ENCODE measurements around the gene OPA3. TPM values are rescaled to one million over a fixed set of nuclear protein-coding genes. Genes with fewer than 3 reads are reported as not detected.

The OPA3 gene
- total and polyA plus RNA-seq, 10 of the 15 experiments (the other 5 are each of a cell fraction or from before 2014, with no cell fraction given), result 2.2 to 24.3 (median 13.3) TPM

DNA sequence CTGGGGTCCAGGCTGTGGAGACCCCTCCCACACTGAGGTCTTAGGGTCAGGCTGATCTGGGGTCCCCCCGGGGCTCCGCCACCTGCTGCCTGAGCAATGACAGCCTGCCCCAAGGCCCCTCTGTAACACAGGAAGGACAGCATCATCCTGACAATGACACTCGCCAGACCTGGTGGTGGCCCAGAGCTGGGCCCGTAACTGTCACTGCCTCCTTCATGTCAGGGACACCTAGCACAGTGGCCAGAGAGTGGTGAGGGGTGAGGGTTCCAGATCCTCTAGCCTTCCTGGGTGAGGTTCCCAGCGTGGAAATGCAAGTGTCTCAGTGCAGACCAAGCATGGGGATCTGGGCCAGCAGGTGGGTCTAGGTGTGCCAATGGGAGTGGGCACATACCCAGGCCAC, 27.8 kb downstream of the OPA3 start:
- in situ Hi-C loops (cut with MboI), result no loop called here
- intact Hi-C loops (cut with micrococcal nuclease; ENCODE audit: unreplicated experiment), result no loop called here
- Histone ChIP-seq H3K27me3 (replicated peaks in 1 of 2; ENCODE audit: control insufficient read depth in 2 of 2, insufficient read depth in 2 of 2, low read length in 1 of 2) (no peaks in the 10 kb centered on the region), H3K79me2 (ENCODE audit: control insufficient read depth, insufficient read depth, low read length) (peaks cover 3% of the 10 kb centered on the region), H3K36me3 (ENCODE audit: control insufficient read depth in 2 of 2, insufficient read depth in 2 of 2, low read length in 1 of 2) (peaks cover 3 to 11% of the 10 kb centered on the region in 2 experiments; a peak in 3 of 4 replicates), H3K4me3 (no peak overlapping the region), H3K4me1 (ENCODE audit: control insufficient read depth, insufficient read depth, low read length) (no peaks in the 10 kb centered on the region), H3K4me2 (ENCODE audit: control insufficient read depth, insufficient read depth) (no peak overlapping the region), H3K27ac (ENCODE audit: control insufficient read depth, insufficient read depth) (no peak overlapping the region), H3K9me3 (replicated peaks; ENCODE audit: control insufficient read depth, insufficient read depth, low read length) (no peaks in the 10 kb centered on the region), H2AFZ (ENCODE audit: control insufficient read depth, low read depth, low read length) (no peak overlapping the region), H3K9ac (ENCODE audit: control insufficient read depth, insufficient read depth, low read length) (no peak overlapping the region), H4K20me1 (ENCODE audit: control insufficient read depth, insufficient read depth) (no peaks in the 10 kb centered on the region)
- no peak for FAIRE-seq
- ChIA-PET POLR2A (no interaction called here), RAD21 (ENCODE audit: unreplicated experiment) (no interaction called here), SMC1A (ENCODE audit: uncharacterized antibody, unreplicated experiment) (interaction anchor here (1.0 kb wide), 1 partner anchor 13 kb away, joined by 3 read pairs; no protein-coding TSS in a partner anchor), CTCF (interaction anchor here (1.1 to 2.4 kb wide), 5 partner anchors 14 to 87 kb away, joined by 3 to 12 read pairs (median 4); no protein-coding TSS in a partner anchor)
- 97% methylated on average over 5 of the region's 5 CpGs for WGBS (ENCODE audit: insufficient coverage, insufficient replicate concordance, low lambda C conversion rate, missing lambda C conversion rate)
- no peak for DNase-seq (ENCODE audit: low read depth, low spot score)
- no TSS peak for BruUV-seq (replicated peaks)
- ATAC-seq, result no peak
- TF ChIP-seq FOS (IDR thresholded peaks at IDR 0.05; ENCODE audit: borderline replicate concordance, extremely low read depth, insufficient read length) (no peak), NRF1 (conservative IDR thresholded peaks at IDR 0.05; ENCODE audit: low read depth, low read length) (no peak), BMI1 (IDR thresholded peaks at IDR 0.05; ENCODE audit: borderline replicate concordance) (no peak), RFX5 (IDR thresholded peaks at IDR 0.05; ENCODE audit: low read depth, low read length) (no peak), SP1 (IDR thresholded peaks at IDR 0.05; ENCODE audit: low read depth, low read length) (no peak), POLR2A (IDR thresholded peaks at IDR 0.05; ENCODE audit: low read depth, low read length) (no peak), BACH1 (IDR thresholded peaks at IDR 0.05; ENCODE audit: borderline replicate concordance) (no peak)
- TF ChIP-seq, protein P1, sequence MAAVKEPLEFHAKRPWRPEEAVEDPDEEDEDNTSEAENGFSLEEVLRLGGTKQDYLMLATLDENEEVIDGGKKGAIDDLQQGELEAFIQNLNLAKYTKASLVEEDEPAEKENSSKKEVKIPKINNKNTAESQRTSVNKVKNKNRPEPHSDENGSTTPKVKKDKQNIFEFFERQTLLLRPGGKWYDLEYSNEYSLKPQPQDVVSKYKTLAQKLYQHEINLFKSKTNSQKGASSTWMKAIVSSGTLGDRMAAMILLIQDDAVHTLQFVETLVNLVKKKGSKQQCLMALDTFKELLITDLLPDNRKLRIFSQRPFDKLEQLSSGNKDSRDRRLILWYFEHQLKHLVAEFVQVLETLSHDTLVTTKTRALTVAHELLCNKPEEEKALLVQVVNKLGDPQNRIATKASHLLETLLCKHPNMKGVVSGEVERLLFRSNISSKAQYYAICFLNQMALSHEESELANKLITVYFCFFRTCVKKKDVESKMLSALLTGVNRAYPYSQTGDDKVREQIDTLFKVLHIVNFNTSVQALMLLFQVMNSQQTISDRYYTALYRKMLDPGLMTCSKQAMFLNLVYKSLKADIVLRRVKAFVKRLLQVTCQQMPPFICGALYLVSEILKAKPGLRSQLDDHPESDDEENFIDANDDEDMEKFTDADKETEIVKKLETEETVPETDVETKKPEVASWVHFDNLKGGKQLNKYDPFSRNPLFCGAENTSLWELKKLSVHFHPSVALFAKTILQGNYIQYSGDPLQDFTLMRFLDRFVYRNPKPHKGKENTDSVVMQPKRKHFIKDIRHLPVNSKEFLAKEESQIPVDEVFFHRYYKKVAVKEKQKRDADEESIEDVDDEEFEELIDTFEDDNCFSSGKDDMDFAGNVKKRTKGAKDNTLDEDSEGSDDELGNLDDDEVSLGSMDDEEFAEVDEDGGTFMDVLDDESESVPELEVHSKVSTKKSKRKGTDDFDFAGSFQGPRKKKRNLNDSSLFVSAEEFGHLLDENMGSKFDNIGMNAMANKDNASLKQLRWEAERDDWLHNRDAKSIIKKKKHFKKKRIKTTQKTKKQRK (IDR thresholded peaks at IDR 0.05; ENCODE audit: low read depth, low read length), result no peak
- TF ChIP-seq, protein P2, sequence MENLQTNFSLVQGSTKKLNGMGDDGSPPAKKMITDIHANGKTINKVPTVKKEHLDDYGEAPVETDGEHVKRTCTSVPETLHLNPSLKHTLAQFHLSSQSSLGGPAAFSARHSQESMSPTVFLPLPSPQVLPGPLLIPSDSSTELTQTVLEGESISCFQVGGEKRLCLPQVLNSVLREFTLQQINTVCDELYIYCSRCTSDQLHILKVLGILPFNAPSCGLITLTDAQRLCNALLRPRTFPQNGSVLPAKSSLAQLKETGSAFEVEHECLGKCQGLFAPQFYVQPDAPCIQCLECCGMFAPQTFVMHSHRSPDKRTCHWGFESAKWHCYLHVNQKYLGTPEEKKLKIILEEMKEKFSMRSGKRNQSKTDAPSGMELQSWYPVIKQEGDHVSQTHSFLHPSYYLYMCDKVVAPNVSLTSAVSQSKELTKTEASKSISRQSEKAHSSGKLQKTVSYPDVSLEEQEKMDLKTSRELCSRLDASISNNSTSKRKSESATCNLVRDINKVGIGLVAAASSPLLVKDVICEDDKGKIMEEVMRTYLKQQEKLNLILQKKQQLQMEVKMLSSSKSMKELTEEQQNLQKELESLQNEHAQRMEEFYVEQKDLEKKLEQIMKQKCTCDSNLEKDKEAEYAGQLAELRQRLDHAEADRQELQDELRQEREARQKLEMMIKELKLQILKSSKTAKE (IDR thresholded peaks at IDR 0.05; ENCODE audit: low read depth, poor library complexity, severe bottlenecking), result no peak
- TF ChIP-seq, protein P3, sequence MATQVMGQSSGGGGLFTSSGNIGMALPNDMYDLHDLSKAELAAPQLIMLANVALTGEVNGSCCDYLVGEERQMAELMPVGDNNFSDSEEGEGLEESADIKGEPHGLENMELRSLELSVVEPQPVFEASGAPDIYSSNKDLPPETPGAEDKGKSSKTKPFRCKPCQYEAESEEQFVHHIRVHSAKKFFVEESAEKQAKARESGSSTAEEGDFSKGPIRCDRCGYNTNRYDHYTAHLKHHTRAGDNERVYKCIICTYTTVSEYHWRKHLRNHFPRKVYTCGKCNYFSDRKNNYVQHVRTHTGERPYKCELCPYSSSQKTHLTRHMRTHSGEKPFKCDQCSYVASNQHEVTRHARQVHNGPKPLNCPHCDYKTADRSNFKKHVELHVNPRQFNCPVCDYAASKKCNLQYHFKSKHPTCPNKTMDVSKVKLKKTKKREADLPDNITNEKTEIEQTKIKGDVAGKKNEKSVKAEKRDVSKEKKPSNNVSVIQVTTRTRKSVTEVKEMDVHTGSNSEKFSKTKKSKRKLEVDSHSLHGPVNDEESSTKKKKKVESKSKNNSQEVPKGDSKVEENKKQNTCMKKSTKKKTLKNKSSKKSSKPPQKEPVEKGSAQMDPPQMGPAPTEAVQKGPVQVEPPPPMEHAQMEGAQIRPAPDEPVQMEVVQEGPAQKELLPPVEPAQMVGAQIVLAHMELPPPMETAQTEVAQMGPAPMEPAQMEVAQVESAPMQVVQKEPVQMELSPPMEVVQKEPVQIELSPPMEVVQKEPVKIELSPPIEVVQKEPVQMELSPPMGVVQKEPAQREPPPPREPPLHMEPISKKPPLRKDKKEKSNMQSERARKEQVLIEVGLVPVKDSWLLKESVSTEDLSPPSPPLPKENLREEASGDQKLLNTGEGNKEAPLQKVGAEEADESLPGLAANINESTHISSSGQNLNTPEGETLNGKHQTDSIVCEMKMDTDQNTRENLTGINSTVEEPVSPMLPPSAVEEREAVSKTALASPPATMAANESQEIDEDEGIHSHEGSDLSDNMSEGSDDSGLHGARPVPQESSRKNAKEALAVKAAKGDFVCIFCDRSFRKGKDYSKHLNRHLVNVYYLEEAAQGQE (IDR thresholded peaks at IDR 0.05; ENCODE audit: low read depth, low read length), result no peak
- TF ChIP-seq, protein P4, sequence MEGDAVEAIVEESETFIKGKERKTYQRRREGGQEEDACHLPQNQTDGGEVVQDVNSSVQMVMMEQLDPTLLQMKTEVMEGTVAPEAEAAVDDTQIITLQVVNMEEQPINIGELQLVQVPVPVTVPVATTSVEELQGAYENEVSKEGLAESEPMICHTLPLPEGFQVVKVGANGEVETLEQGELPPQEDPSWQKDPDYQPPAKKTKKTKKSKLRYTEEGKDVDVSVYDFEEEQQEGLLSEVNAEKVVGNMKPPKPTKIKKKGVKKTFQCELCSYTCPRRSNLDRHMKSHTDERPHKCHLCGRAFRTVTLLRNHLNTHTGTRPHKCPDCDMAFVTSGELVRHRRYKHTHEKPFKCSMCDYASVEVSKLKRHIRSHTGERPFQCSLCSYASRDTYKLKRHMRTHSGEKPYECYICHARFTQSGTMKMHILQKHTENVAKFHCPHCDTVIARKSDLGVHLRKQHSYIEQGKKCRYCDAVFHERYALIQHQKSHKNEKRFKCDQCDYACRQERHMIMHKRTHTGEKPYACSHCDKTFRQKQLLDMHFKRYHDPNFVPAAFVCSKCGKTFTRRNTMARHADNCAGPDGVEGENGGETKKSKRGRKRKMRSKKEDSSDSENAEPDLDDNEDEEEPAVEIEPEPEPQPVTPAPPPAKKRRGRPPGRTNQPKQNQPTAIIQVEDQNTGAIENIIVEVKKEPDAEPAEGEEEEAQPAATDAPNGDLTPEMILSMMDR (IDR thresholded peaks at IDR 0.05 in 2 of 3, conservative IDR thresholded peaks at IDR 0.05 in 1 of 3; ENCODE audit: control insufficient read depth in 2 of 3, extremely low read depth in 1 of 3, insufficient read depth in 1 of 3, low read depth in 3 of 3, low read length in 3 of 3), result no peak

Data from GM12878 (cell line).